Epithelial cell of esophagus (primary cell): Measurements from ENCODE around the gene EHBP1L1.

ENCODE experiments used
- DNase-seq: peaks from one replicate; pipeline ENCODE4 v3.0.0; 2010; ENCODE audit warnings: low read depth
- H3K4me3 ChIP-seq: 2 replicates; pipeline ENCODE4 v1.5.1; 2011; ENCODE audit warnings: mild to moderate bottlenecking, low read length, control low read depth
- CTCF ChIP-seq: IDR thresholded peaks from 2 replicates; pipeline ENCODE4 v1.5.1; 2011; ENCODE audit warnings: low read depth, mild to moderate bottlenecking, low read length, control low read depth, inconsistent platforms; ENCODE audit not compliant: insufficient read depth; ENCODE audit errors: missing control alignments

Gene EHBP1L1

GRCh38 chr11:65547446-65548125 is 28.3 kb upstream of the EHBP1L1 start:
- DNase-seq = no peak
- H3K4me3 ChIP-seq = no peak overlapping the region
- TF ChIP-seq CTCF = no peak

- H3K4me3 ChIP-seq = no peak overlapping the region
- DNase-seq = no peak
- no peak for TF ChIP-seq CTCF
These were observed 27.5 kb upstream of the EHBP1L1 start for GRCh38 chr11:65548395-65548794.

- no peak for TF ChIP-seq CTCF
- DNase-seq = no peak
- no peak overlapping the region for H3K4me3 ChIP-seq
These were observed 26.8 kb upstream of the EHBP1L1 start for GRCh38 chr11:65549096-65549495.

GRCh38 chr11:65551572-65552387 is 24.1 kb upstream of the EHBP1L1 start:
- peak; percentile 54 for DNase-seq
- no peak overlapping the region for H3K4me3 ChIP-seq
- peak; percentile 52 for TF ChIP-seq CTCF

GRCh38 chr11:65552388-65552951 is 23.4 kb upstream of the EHBP1L1 start:
- H3K4me3 ChIP-seq = no peak overlapping the region
- TF ChIP-seq CTCF = no peak
- DNase-seq = no peak

GRCh38 chr11:65553301-65554001 is 22.4 kb upstream of the EHBP1L1 start:
- DNase-seq = no peak
- TF ChIP-seq CTCF = no peak
- H3K4me3 ChIP-seq = no peak overlapping the region
